SK-N-DZ (cell line): Measurements from ENCODE around the gene ING5. TPM values are rescaled to one million over a fixed set of nuclear protein-coding genes. Genes with fewer than 3 reads are reported as not detected.
"Not testable (repeated sequence)": the region's sequence is repeated elsewhere in the genome, so short reads cannot be mapped to it uniquely, and the experiment has no call there.

Experiments used
- DNase-seq: peaks from one replicate; pipeline ENCODE4 v3.0.0-alpha.2; 2015; ENCODE audit warnings: low spot score
- polyA plus RNA-seq, 2 experiments: library from polyadenylated mRNA; depleted of rRNA; stranded (reverse); fragments of >200 nt; gene quantifications; 2 replicates each; pipeline ENCODE4 v1.2.3, GENCODE V29; 2014

The ING5 gene
- polyA plus RNA-seq (2014; cell fraction: cytosol; rRNA removed) = 40.7 and 62.3 TPM in 2 replicates
- 96.6 and 142 TPM in 2 replicates for polyA plus RNA-seq (2014; cell fraction: nucleus; rRNA removed)

GRCh38 chr2:241701399-241702154 lies at the start of gene ING5:
TSS of gene ING5 (plus strand) at chr2:241702039. CDS start at chr2:241702066, 27 bp downstream.
- peak; percentile 94 for DNase-seq

GRCh38 chr2:241652142-241652541 lies 49.7 kb upstream of the ING5 start:
- no peak for DNase-seq

- no peak for DNase-seq
These were observed 49.1 kb upstream of the ING5 start for GRCh38 chr2:241652722-241653121.

GRCh38 chr2:241653210-241653750 lies 48.6 kb upstream of the ING5 start:
- no peak for DNase-seq

GRCh38 chr2:241654551-241654950 lies 47.3 kb upstream of the ING5 start:
- DNase-seq = no peak

GRCh38 chr2:241655516-241656189 lies 46.2 kb upstream of the ING5 start:
- no peak for DNase-seq

GRCh38 chr2:241656190-241656741 lies 45.6 kb upstream of the ING5 start:
- DNase-seq = no peak

- DNase-seq = no peak
These were observed 44.0 kb upstream of the ING5 start for GRCh38 chr2:241657786-241658254.

- DNase-seq = no peak
These were observed 43.5 kb upstream of the ING5 start for GRCh38 chr2:241658296-241658695.

GRCh38 chr2:241659150-241659739 lies 42.6 kb upstream of the ING5 start:
- DNase-seq = peak; percentile 72

- no peak for DNase-seq
These were observed 41.1 kb upstream of the ING5 start for GRCh38 chr2:241660593-241661213.

- DNase-seq = not testable (repeated sequence)
These were observed 39.1 kb upstream of the ING5 start for GRCh38 chr2:241662731-241663130.

- DNase-seq = no peak
These were observed 36.0 kb upstream of the ING5 start for GRCh38 chr2:241665731-241666440.

GRCh38 chr2:241666627-241667400 lies 35.0 kb upstream of the ING5 start:
- peak; percentile 86 for DNase-seq

- DNase-seq = no peak
These were observed 33.5 kb upstream of the ING5 start for GRCh38 chr2:241668354-241668753.

GRCh38 chr2:241668839-241669238 lies 33.0 kb upstream of the ING5 start:
- DNase-seq = no peak

GRCh38 chr2:241670333-241671110 lies 31.3 kb upstream of the ING5 start:
- no peak for DNase-seq

GRCh38 chr2:241671457-241672240 lies 30.2 kb upstream of the ING5 start:
- DNase-seq = no peak
